ENCODE measurements around the gene APOB. TPM values are rescaled to one million over a fixed set of nuclear protein-coding genes. Genes with fewer than 3 reads are reported as not detected.

APOB gene
- total RNA-seq, 2 experiments from 2014 or later, result not detected

DNA sequence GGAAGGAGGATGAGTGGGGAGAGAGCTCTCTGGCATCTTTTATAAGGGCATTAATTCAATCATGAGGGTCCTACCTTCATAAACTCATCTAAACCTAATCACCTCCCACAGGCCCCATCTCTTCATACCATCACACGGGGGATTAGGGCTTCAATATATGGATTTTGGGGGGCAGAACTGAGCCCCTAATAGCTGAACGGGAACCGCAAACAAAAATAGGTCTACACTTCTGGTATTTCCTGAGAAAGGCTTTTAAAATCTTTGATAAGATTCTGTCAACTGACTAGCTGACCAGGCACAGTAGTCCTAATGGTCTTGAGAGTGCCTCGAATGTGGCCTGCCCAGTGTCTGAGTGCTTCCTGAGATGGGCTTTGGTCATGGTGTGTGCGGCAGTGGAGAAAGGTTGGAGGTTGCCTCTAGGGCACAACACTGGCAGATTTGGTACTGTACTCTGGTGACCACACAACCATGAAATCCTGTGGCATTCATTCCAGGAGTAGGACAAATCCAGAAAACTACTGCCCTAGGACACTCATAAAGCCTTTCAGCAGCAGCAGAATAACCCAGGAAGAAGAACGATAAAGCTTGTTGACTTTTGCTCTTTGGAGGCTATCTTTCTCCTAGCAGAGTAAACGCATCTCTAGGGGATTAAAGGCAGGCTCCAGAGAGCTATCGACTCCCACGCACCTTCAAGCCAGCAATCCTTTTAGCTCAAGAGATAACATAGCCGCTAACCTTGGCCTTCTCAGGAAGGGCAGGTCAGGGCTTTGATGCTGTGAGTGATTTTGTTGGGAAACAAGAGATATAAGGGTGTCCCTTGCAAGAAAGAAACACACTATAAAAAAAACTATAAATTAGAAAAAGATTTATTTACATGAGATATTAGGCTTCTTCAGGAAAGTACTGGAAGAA, 12.3 kb upstream of the APOB start:
- TF ChIP-seq, protein P1, sequence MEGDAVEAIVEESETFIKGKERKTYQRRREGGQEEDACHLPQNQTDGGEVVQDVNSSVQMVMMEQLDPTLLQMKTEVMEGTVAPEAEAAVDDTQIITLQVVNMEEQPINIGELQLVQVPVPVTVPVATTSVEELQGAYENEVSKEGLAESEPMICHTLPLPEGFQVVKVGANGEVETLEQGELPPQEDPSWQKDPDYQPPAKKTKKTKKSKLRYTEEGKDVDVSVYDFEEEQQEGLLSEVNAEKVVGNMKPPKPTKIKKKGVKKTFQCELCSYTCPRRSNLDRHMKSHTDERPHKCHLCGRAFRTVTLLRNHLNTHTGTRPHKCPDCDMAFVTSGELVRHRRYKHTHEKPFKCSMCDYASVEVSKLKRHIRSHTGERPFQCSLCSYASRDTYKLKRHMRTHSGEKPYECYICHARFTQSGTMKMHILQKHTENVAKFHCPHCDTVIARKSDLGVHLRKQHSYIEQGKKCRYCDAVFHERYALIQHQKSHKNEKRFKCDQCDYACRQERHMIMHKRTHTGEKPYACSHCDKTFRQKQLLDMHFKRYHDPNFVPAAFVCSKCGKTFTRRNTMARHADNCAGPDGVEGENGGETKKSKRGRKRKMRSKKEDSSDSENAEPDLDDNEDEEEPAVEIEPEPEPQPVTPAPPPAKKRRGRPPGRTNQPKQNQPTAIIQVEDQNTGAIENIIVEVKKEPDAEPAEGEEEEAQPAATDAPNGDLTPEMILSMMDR (IDR thresholded peaks at IDR 0.05), result no peak
- Mint-ChIP-seq H3K4me1 (ENCODE audit: low read depth) (no peaks in the 10 kb centered on the region), H3K27me3 (peaks cover 3% of the 10 kb centered on the region), H3K27ac (no peak overlapping the region), H3K9me3 (no peaks in the 10 kb centered on the region), H3K4me3 (no peak overlapping the region), H3K36me3 (ENCODE audit: low read depth) (no peaks in the 10 kb centered on the region)
- DNase-seq (no peak), ATAC-seq (no peak)
- intact Hi-C loops (cut with micrococcal nuclease), result no loop called here
- CTCF ChIA-PET, result interaction anchor here (1.0 to 1.5 kb wide), 3 partner anchors 12 to 93 kb away, joined by 4 to 5 read pairs (median 5); partner anchors contain the start of gene APOB
- POLR2A ChIA-PET, result no interaction called here

DNA sequence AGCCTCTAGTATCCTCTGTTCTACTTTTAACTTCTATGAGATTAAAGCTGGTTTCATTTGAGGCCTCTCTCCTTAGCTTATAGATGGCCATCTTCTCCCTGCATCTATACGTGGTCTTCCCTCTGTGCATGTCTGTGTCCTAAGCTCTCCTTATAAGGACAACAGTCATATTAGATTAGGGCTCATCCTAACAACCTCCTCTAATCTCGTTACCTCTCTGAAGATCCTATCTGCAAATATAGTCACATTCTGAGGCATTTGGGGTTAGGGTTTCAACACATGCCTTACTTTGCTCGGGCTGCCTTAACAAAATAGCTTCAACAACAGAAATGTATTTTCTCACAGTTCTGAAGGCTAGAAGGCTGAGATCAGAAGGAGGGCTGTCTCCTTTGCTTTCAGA, 11.6 kb upstream of the APOB start:
- ChIA-PET CTCF (interaction anchor here (1.0 to 2.0 kb wide), 3 partner anchors 11 to 92 kb away, joined by 4 to 6 read pairs (median 5); partner anchors contain the start of gene APOB), POLR2A (no interaction called here)
- no peak for ATAC-seq
- H3K36me3 Mint-ChIP-seq (ENCODE audit: low read depth), result no peaks in the 10 kb centered on the region
- intact Hi-C loops (cut with micrococcal nuclease), result no loop called here
- H3K4me1 Mint-ChIP-seq (ENCODE audit: low read depth), result no peaks in the 10 kb centered on the region
- H3K9me3 Mint-ChIP-seq, result no peaks in the 10 kb centered on the region
- H3K27ac Mint-ChIP-seq, result no peak overlapping the region
- TF ChIP-seq, protein P1 (IDR thresholded peaks at IDR 0.05), result no peak
- H3K4me3 Mint-ChIP-seq, result no peak overlapping the region
- DNase-seq, result no peak
- H3K27me3 Mint-ChIP-seq, result peaks cover 5% of the 10 kb centered on the region

DNA sequence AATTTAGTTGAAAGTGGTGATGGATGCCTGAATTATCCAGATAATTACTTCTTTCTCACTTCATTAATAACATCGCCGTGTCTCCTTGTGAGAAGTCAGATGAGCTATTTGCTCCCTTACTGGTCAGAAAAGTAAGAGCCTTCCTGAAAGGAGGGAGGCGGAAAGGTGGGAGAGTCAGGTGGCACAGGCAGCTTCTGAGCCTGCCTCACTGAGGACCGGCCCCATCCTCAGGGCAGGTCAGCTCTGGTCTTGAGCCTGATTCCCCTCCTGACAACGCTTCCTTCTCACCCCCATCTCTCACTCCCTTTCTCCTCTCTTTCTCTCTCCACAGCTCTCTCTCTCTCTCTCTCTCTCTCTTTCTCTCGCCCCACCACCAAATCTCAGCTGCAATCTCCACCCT, 10.1 kb upstream of the APOB start:
- Mint-ChIP-seq H3K27ac (no peak overlapping the region), H3K9me3 (no peaks in the 10 kb centered on the region), H3K4me1 (ENCODE audit: low read depth) (no peaks in the 10 kb centered on the region), H3K36me3 (ENCODE audit: low read depth) (no peaks in the 10 kb centered on the region), H3K27me3 (peaks cover 5% of the 10 kb centered on the region), H3K4me3 (no peak overlapping the region)
- DNase-seq, result no peak
- ChIA-PET CTCF (interaction anchor here (2.0 kb wide), 1 partner anchor 11 kb away, joined by 6 read pairs; the partner anchor contains the start of gene APOB), POLR2A (no interaction called here)
- no peak for ATAC-seq
- intact Hi-C loops (cut with micrococcal nuclease), result no loop called here
- TF ChIP-seq, protein P1 (IDR thresholded peaks at IDR 0.05), result no peak

DNA sequence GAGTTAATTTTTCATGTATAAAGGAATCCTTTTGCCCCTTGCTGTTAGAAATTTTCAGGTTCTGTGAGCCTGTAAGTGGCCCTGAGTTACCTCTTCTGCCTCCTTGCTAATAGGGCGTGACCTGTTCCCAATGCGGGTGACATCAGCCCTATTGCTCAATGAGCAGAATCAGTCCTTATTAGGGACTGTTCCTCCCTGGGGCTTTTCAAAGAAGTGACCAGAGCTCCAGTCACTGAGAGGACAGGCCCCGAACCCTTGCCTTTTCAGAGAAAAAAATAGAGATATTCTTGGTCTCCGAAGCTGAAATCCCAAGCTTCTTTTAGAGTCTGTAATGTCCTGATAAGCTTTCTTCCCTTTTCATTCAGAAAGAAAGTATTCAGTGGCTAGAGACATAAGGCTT, 8.2 kb upstream of the APOB start:
- CTCF ChIA-PET, result no interaction called here
- no peak for ATAC-seq

DNA sequence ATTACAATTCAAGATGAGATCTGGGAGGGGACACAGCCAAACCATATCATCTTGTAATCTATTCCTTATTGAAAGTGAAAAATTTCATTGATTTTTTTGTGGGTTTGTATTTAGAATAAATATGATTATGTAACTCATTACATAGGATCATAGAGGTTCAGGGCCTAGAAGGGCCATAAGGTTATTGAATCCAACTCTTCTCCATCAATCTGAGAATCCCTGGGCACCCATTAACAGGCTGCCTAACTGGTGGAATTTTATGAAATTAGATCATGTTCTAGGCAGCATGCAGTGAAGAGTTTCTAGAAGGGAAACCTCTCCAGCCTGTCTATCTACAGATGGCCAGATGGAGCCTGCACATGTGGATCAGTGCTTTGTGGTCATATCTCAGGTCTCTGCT, 6.3 kb upstream of the APOB start:
- no peak for DNase-seq
- Mint-ChIP-seq H3K4me1 (ENCODE audit: low read depth) (no peaks in the 10 kb centered on the region), H3K27me3 (peaks cover 6% of the 10 kb centered on the region), H3K36me3 (ENCODE audit: low read depth) (no peaks in the 10 kb centered on the region), H3K4me3 (no peak overlapping the region), H3K27ac (no peak overlapping the region), H3K9me3 (no peaks in the 10 kb centered on the region)
- TF ChIP-seq, protein P1 (IDR thresholded peaks at IDR 0.05), result no peak
- ChIA-PET CTCF (no interaction called here), POLR2A (no interaction called here)
- intact Hi-C loops (cut with micrococcal nuclease), result no loop called here
- no peak for ATAC-seq

More for the DNA sequence above, 8.2 kb upstream of the APOB start:
- POLR2A ChIA-PET, result no interaction called here
- no peak for DNase-seq
- intact Hi-C loops (cut with micrococcal nuclease), result no loop called here
- TF ChIP-seq, protein P1 (IDR thresholded peaks at IDR 0.05), result no peak
- Mint-ChIP-seq H3K4me1 (ENCODE audit: low read depth) (no peaks in the 10 kb centered on the region), H3K4me3 (no peak overlapping the region), H3K9me3 (no peaks in the 10 kb centered on the region), H3K27me3 (peaks cover 4% of the 10 kb centered on the region), H3K27ac (no peak overlapping the region), H3K36me3 (ENCODE audit: low read depth) (no peaks in the 10 kb centered on the region)
